Cardiac fibroblast (primary cell): ENCODE results near the gene HYAL2.
A peak's percentile ranks its signal among the peaks of the same experiment; 100 is the strongest.
"Not testable (repeated sequence)": the region's sequence is repeated elsewhere in the genome, so short reads cannot be mapped to it uniquely, and the experiment has no call there.

Experiments used
- DNase-seq, 2 donors: peaks; one replicate each; pipeline versions ENCODE4 v3.0.0 to v3.0.0-alpha.2; 2010; ENCODE audit warnings: low read depth in 2 of 2
- H3K4me3 ChIP-seq, 2 donors: replicated peaks in 1 of 2; 1 replicate in 1 of 2; 2 replicates in 1 of 2; pipeline ENCODE4 v1.5.1; 2011; ENCODE audit warnings: low read depth in 2 of 2, low read length in 2 of 2, mild to moderate bottlenecking in 2 of 2, moderate library complexity in 1 of 2
- CTCF ChIP-seq: IDR thresholded peaks from one replicate; pipeline ENCODE4 v1.5.1; 2011; ENCODE audit warnings: low read depth, mild to moderate bottlenecking, low read length, inconsistent platforms

Gene HYAL2

GRCh38 chr3:50272911-50273688 is 49.4 kb downstream of the HYAL2 start:
- peak overlapping the region in 1 of 2 donors; percentile 26 for H3K4me3 ChIP-seq
- peak; percentile 96 for TF ChIP-seq CTCF
- DNase-seq = peak; percentile 76

DNA sequence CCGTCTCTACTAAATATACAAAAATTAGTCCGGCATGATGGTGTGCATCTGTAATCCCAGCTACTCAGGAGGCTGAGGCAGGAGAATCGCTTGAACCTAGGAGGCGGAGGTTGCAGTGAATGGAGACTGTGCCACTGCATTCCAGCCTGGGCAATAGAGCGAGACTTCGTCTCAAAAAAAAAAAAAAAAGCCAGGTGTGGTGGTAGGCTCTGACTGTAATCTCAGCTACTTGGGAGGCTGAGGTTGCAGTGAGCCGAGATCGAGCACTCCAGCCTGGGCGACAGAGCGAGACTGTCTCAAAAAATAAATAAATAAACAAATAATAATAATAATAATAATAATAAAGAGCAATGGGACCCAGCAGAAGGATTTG is 50.0 kb downstream of the HYAL2 start:
- DNase-seq, H3K4me3 ChIP-seq: not testable (repeated sequence)

- DNase-seq = no peak
- TF ChIP-seq CTCF = no peak
- no peak overlapping the region for H3K4me3 ChIP-seq
Observed at GRCh38 chr3:50271314-50271936, 51.1 kb downstream of the HYAL2 start.

- TF ChIP-seq CTCF = no peak
- H3K4me3 ChIP-seq = no peak overlapping the region
Observed at GRCh38 chr3:50270422-50271224, 51.9 kb downstream of the HYAL2 start.

GRCh38 chr3:50269977-50270413 is 52.5 kb downstream of the HYAL2 start:
- no peak for TF ChIP-seq CTCF
- no peak overlapping the region for H3K4me3 ChIP-seq
- peak in 1 of 2 donors; percentile 49 for DNase-seq

More at GRCh38 chr3:50270422-50271224, 51.9 kb downstream of the HYAL2 start:
- DNase-seq = no peak

- no peak overlapping the region for H3K4me3 ChIP-seq
- TF ChIP-seq CTCF = no peak
- DNase-seq = no peak
Observed at GRCh38 chr3:50269460-50269859, 53.1 kb downstream of the HYAL2 start.
